DND-41 (cell line): Measurements from ENCODE around the gene PGPEP1.

Source experiments
- ATAC-seq: fragments of 200-7000 bp; cut with Tn5 transposase; 3 replicates; pipeline ENCODE4 v1.9.1; 2021; ENCODE audit warnings: low read depth; ENCODE audit not compliant: insufficient read depth
- DNase-seq: peaks from one replicate; pipeline ENCODE4 v3.0.0-alpha.2; 2020
- H2AFZ ChIP-seq: 2 replicates; pipeline ENCODE4 v1.6.0; 2012; ENCODE audit warnings: low read depth, low read length
- H3K27ac ChIP-seq: 2 replicates; pipeline ENCODE4 v1.5.1; 2012; ENCODE audit warnings: low read length, inconsistent platforms
- H3K27me3 ChIP-seq: fragments of 200-600 bp; sonication (generic); 2 replicates; pipeline ENCODE4 v1.6.0; 2012; ENCODE audit warnings: low read length, mild to moderate bottlenecking, inconsistent platforms; ENCODE audit not compliant: insufficient read depth, poor library complexity
- H3K36me3 ChIP-seq: 2 replicates; pipeline ENCODE4 v1.5.1; 2012; ENCODE audit warnings: low read length, inconsistent platforms; ENCODE audit not compliant: insufficient read depth
- H3K4me1 ChIP-seq: 2 replicates; pipeline ENCODE4 v1.5.1; 2012; ENCODE audit warnings: mild to moderate bottlenecking, low read length; ENCODE audit not compliant: insufficient read depth
- H3K4me2 ChIP-seq: 2 replicates; pipeline ENCODE4 v1.6.0; 2012; ENCODE audit warnings: mild to moderate bottlenecking, moderate library complexity, low read length, inconsistent platforms; ENCODE audit not compliant: insufficient read depth
- H3K4me3 ChIP-seq, 2 experiments: fragments of 200-600 bp in 1 of 2; shearing (Covaris generic) in 1 of 2; 2 replicates each; pipeline ENCODE4 v1.5.1; 2012 to 2016; ENCODE audit warnings: inconsistent platforms in 2 of 2, low read length in 2 of 2, mild to moderate bottlenecking in 2 of 2, low read depth in 1 of 2, moderate library complexity in 1 of 2
- H3K79me2 ChIP-seq: 2 replicates; pipeline ENCODE4 v1.6.0; 2012; ENCODE audit warnings: low read length, inconsistent platforms; ENCODE audit not compliant: insufficient read depth
- H3K9ac ChIP-seq: 2 replicates; pipeline ENCODE4 v1.6.0; 2012; ENCODE audit warnings: low read depth, mild to moderate bottlenecking, inconsistent platforms, low read length, moderate library complexity
- H3K9me3 ChIP-seq: 2 replicates; pipeline ENCODE4 v1.5.1; 2012; ENCODE audit warnings: low read length, moderate library complexity, mild to moderate bottlenecking, inconsistent platforms; ENCODE audit not compliant: insufficient read depth, severe bottlenecking
- H4K20me1 ChIP-seq: 2 replicates; pipeline ENCODE4 v1.6.0; 2012; ENCODE audit warnings: low read length; ENCODE audit not compliant: insufficient read depth
- EZH2 ChIP-seq: IDR thresholded peaks from 3 replicates; pipeline ENCODE4 v1.6.1; 2012; ENCODE audit warnings: borderline replicate concordance, low read depth, mild to moderate bottlenecking, moderate library complexity, low read length, inconsistent platforms; ENCODE audit not compliant: severe bottlenecking
- TF ChIP-seq, protein P1 (sequence below): IDR thresholded peaks from 2 replicates; pipeline ENCODE4 v1.5.1; 2012; ENCODE audit warnings: borderline replicate concordance, low read length, moderate library complexity, mild to moderate bottlenecking; ENCODE audit not compliant: poor library complexity, severe bottlenecking; ENCODE audit errors: extremely low read depth

PGPEP1 gene

DNA sequence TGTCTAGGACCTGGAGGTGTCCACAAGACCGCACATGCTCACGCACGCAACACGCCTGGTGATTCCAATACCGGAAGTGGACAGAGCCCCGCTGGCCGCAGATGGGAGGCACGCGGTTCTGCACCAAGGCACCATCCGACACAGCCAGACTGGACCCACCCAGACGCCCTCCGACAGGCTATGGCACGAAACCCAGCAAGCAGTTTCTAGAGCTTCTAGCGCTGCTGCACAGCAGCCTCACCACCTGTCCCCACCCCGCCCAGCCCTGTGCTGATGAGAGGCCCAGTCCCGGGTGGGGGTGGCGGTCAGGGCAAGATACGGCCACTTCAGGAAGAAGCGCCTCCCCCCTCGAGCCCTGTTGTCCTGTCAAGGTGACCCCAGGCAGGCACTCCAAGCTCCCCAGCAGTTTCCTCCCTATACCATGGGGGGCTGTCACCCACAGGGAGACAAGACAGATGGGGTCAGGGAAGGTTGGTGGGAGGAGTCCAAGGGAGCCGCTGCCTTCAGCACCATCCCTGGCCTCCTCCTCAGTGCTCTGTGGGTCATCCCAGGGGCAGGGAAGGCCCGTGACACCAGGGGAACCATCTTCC, 28.8 kb upstream of the PGPEP1 start:
- Histone ChIP-seq H3K27ac (no peak overlapping the region), H3K9ac (no peak overlapping the region), H2AFZ (no peak overlapping the region), H3K4me3 (no peak overlapping the region), H3K27me3 (no peaks in the 10 kb centered on the region), H3K9me3 (no peaks in the 10 kb centered on the region), H3K79me2 (peaks cover 44% of the 10 kb centered on the region), H3K4me1 (no peaks in the 10 kb centered on the region; the same call in 1 of the 2 replicates), H3K36me3 (peaks cover 98% of the 10 kb centered on the region), H3K4me2 (no peak overlapping the region), H4K20me1 (peaks cover 46% of the 10 kb centered on the region)
- DNase-seq = no peak
- TF ChIP-seq, protein P1, sequence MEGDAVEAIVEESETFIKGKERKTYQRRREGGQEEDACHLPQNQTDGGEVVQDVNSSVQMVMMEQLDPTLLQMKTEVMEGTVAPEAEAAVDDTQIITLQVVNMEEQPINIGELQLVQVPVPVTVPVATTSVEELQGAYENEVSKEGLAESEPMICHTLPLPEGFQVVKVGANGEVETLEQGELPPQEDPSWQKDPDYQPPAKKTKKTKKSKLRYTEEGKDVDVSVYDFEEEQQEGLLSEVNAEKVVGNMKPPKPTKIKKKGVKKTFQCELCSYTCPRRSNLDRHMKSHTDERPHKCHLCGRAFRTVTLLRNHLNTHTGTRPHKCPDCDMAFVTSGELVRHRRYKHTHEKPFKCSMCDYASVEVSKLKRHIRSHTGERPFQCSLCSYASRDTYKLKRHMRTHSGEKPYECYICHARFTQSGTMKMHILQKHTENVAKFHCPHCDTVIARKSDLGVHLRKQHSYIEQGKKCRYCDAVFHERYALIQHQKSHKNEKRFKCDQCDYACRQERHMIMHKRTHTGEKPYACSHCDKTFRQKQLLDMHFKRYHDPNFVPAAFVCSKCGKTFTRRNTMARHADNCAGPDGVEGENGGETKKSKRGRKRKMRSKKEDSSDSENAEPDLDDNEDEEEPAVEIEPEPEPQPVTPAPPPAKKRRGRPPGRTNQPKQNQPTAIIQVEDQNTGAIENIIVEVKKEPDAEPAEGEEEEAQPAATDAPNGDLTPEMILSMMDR = no peak
- no peak for TF ChIP-seq EZH2
- no peak for ATAC-seq

GRCh38 chr19:18312092-18312534, 28.3 kb upstream of the PGPEP1 start:
- Histone ChIP-seq H3K9ac (no peak overlapping the region), H3K36me3 (peaks cover 95% of the 10 kb centered on the region), H4K20me1 (peaks cover 49% of the 10 kb centered on the region), H3K4me2 (no peak overlapping the region), H3K27me3 (no peaks in the 10 kb centered on the region), H3K4me3 (no peak overlapping the region), H3K27ac (no peak overlapping the region), H3K9me3 (no peaks in the 10 kb centered on the region), H2AFZ (no peak overlapping the region), H3K79me2 (peaks cover 48% of the 10 kb centered on the region), H3K4me1 (no peaks in the 10 kb centered on the region; the same call in 1 of the 2 replicates)
- no peak for ATAC-seq
- TF ChIP-seq EZH2 = no peak
- TF ChIP-seq, protein P1 = no peak
- no peak for DNase-seq

- no peak overlapping the region for H2AFZ ChIP-seq
- no peak overlapping the region for H3K4me2 ChIP-seq
- peaks cover 51% of the 10 kb centered on the region for H4K20me1 ChIP-seq
- ATAC-seq (no peak), DNase-seq (no peak)
- no peaks in the 10 kb centered on the region for H3K9me3 ChIP-seq
- no peak overlapping the region for H3K27ac ChIP-seq
- H3K27me3 ChIP-seq = no peaks in the 10 kb centered on the region
- no peak for TF ChIP-seq EZH2
- TF ChIP-seq, protein P1 = no peak
- H3K36me3 ChIP-seq = peaks cover 83% of the 10 kb centered on the region
- H3K4me3 ChIP-seq = no peak overlapping the region
- peaks cover 5% of the 10 kb centered on the region for H3K4me1 ChIP-seq
- peaks cover 58% of the 10 kb centered on the region for H3K79me2 ChIP-seq
- no peak overlapping the region for H3K9ac ChIP-seq
These were observed 27.0 kb upstream of the PGPEP1 start for GRCh38 chr19:18313398-18313797.
